ENCODE data around the gene OR2J1. TPM values are rescaled to one million over a fixed set of nuclear protein-coding genes. Genes with fewer than 3 reads are reported as not detected.
"Not testable (repeated sequence)": the region's sequence is repeated elsewhere in the genome, so short reads cannot be mapped to it uniquely, and the experiment has no call there.

Gene OR2J1
- total RNA-seq = not detected
- long read RNA-seq = 0 reads

DNA sequence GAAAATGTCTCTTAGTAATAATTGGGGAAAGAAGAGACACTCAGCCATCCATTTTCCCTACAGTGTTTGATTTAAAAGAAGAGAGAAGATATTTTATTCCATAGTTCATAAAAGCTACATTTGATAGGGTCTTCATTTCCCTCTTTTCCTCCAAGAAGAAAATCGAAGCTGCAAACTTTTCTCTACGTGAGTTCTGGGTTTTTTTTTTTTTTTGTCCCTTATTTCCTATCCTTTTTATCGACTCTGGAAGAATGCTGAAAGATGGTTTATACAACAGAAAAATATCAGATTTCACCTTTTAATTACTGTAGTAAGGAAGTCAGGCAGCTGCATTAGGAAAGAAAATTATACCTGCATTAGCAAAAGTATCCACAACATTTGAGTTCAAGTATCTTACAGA, at the start of gene OR2J1:
OR2J1 (plus strand) TSS at position 301 of the 400 bp plus-strand sequence. CDS start 1,453 bp downstream, outside the sequence.
- intact Hi-C loops (cut with DNase I) = no loop called here
- no peak for DNase-seq
- no peak for ATAC-seq

DNA sequence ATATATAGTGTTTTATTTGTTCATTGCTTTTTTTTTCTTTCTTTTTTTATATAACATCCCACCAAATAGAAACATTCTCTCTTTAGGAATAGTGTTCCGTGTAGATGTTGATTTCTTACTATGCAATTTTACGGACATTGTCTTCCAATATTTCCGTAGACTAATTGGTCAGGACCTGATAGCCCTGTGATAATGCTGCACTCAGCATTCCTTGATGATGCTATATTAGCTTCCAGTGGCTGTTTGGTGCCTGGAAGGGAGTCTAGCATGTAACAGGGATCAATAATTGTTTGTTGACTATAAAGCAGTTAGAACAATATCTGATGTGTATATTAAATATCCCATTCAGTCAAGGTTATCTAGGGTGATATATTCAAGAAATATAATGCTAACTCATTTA, 47.6 kb upstream of the OR2J1 start:
- ATAC-seq (no peak), DNase-seq (no peak)
- intact Hi-C loops (cut with DNase I) = no loop called here

DNA sequence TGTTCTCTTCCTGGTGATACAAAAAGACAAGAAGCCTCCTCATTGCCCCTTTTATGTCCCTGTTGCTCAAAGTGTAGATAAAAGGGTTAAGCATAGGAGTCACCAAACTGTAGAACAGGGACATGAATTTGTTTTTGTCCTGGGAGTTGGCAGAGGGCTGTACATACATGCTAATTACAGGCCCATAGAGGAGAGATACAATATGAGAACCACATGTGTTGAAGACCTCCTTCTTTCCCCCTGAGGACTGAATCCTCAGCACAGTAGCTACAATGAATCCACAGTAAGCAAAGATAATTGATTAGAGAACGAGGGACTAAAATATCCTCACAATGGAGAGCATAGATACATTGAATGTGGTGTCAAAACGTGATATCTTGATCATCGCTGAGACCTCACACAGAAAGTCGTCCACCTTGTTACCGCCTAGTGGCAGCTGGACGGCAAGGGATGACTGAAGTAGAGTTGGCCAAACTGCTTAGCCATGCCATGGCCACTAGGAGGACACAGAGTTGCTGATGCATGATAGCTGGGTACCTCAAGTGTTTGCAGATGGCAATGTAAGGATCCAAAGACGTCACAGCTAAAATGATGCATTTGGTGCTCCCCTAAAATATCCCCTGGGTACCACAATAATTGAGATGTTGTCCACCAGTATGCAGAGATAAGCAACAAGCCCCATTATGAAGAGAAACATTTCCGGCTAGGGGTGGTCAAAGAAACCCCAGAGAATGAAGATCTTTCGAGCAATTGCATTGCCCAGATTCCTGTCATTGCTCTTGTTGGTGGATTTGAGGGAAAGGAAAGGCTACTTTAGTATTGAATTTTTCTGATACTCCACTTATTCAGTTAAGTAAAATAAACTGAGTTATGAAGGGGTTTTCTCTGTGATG, 27.2 kb upstream of the OR2J1 start:
- ATAC-seq (no peak), DNase-seq (no peak)
- intact Hi-C loops (cut with DNase I) = no loop called here

DNA sequence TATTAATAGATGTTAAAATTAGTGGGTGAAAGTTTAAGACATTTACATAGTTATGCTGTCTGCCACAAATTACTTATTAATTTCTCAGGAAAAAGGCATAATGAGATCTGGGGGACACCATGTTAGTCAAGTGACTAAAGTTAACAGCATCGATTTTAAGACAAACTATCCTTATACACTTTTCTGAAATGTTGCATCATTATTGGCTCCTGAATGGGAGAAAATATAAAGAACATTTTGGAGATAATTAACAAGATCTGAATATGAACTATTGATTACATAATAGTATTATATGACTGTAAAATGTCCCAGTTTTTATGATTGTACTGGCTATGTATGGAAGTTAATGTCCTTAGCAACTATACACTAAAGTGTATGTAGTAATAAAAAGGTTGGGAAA, 20.1 kb upstream of the OR2J1 start:
- no peak for DNase-seq
- intact Hi-C loops (cut with DNase I) = no loop called here
- ATAC-seq = no peak

DNA sequence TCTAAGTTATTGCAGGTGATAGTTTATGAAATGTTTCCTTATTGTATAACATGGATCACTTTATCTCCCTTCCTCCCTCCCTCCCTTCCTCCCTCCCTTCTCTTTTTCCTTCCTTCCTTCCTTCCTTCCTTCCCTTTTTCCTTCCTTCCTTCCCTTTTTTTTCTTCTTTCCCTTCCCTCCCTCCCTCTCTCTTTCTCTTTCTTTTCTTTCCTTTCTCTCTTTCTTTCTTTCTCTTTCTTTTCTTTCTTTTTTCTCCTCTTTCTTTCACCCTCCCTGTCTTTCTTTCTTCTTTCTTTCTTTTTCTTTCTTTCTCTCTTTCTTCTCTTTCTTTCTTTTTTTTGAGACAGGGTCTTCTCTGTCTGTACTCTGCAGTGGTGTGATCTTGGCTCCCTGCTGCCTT, 18.0 kb upstream of the OR2J1 start:
- DNase-seq (no peak), ATAC-seq (no peak)
- intact Hi-C loops (cut with DNase I) = no loop called here

DNA sequence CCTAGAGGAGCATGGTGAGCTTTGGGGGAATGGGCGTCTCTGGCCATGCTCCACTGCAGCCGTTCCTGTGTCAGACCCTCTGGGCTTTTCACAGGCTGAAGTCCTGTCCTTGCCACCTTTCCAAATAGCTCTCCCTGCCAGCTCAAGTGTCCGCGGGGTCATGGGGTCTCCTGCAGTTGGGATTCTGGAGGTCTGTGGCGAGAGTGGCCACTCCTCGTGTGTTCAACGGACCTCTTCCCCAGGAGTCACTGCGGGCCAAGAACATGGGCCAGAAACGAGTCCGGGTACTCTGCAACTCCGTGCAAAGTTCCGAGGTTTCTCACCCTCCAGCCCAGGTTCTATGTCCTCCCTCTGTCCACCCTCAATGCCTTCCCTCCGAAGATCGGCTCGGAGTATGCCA, 16.8 kb upstream of the OR2J1 start:
- no peak for DNase-seq
- ATAC-seq = no peak
- intact Hi-C loops (cut with DNase I) = no loop called here

DNA sequence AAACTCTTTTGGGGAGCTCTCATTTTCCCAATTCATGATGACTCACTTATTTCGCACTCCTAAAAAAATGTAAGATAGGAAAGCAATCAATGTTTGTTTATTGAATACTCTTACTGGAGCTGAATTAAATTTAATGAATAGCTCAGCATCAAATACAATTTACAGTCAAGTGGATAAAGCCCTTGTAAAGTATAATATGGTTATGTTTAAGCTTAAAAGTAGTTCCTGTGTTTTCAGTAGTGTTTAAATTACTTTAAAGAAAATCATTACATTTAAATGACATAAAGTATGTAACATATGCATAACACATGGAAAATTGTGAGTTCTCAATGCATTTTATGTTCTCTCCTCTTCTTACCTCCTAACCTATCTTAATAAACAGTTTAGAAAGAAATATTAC, 12.1 kb upstream of the OR2J1 start, which contains the start of gene OR2B3:
OR2B3 (minus strand) TSS at position 101 of the 400 bp plus-strand sequence; CDS start at position 36, 65 bp downstream.
- intact Hi-C loops (cut with DNase I) = no loop called here

DNA sequence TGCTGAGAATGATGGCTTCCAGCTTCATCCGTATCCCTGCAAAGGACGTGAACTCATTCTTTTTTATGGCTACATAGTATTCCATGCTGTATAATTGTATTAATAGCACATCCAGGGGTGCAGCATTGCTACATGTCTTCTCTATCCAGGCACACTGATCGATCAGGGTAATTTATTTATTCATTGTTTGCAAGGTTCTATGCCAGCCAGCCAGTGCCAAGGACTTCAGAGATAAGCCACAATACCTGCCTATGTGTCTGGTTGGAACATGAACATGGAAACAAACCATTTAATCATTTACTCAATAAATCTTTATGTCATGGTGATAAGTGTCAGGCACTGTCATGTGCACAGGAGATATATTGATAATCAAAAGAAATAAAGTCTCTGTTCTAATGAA, 6.3 kb upstream of the OR2J1 start:
- ATAC-seq = no peak
- intact Hi-C loops (cut with DNase I) = no loop called here
- DNase-seq = no peak

More for the DNA sequence above, 12.1 kb upstream of the OR2J1 start, which contains the start of gene OR2B3:
- DNase-seq (no peak), ATAC-seq (no peak)

DNA sequence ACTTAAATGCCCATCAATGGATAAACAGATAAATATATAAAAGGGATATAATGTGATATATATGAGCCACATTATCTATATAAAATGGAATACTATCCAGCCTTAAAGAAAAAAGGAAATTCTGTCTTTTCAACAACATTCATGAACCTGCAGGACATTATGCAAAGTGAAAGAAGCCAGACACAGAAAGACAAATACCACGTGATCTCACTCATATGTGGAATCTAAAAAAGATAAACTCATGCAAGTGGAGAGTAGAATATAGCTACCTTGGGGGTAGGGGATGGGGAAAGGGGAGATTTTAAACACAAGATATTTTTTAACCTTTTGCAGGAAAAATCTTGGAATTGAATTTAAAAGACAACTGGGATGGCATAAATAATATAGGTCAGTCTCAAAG, 1.5 kb upstream of the OR2J1 start:
- ATAC-seq (no peak), DNase-seq (no peak)
- intact Hi-C loops (cut with DNase I) = no loop called here

DNA sequence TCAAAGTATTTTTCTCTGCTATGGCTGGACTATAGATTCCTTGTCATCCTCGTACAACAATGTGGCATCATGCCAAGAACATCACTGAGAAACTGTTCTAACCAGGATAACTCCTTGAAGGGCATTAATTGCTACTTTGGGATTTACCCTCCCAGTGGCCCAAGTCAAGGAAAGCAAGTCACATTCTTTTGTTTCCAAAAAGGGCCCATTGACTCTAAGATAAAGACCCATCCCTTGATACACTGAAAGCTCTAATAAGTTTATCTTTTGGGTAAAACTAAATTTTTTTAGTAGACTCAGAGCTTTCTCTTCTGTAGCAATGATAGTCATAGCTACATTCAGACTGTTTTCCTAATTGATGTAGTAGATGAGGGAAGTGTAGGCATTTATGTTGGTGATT, 8.5 kb downstream of the OR2J1 start, which contains the start of gene OR2J3:
OR2J3 (plus strand) TSS at position 301 of the 400 bp plus-strand sequence. CDS start 3,833 bp downstream, outside the sequence.
- ATAC-seq (no peak), DNase-seq (no peak)
- intact Hi-C loops (cut with DNase I) = no loop called here

DNA sequence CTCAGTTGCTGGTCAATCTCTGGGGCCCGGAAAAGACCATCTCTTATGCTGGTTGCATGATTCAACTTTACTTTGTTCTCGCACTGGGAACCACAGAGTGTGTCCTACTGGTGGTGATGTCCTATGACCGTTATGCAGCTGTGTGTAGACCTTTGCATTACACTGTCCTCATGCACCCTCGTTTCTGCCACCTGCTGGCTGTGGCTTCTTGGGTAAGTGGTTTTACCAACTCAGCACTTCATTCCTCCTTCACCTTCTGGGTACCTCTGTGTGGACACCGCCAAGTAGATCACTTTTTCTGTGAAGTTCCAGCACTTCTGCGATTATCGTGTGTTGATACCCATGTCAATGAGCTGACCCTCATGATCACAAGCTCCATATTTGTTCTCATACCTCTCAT, 12.8 kb downstream of the OR2J1 start:
- intact Hi-C loops (cut with DNase I) = no loop called here
- no peak for DNase-seq
- ATAC-seq = no peak

DNA sequence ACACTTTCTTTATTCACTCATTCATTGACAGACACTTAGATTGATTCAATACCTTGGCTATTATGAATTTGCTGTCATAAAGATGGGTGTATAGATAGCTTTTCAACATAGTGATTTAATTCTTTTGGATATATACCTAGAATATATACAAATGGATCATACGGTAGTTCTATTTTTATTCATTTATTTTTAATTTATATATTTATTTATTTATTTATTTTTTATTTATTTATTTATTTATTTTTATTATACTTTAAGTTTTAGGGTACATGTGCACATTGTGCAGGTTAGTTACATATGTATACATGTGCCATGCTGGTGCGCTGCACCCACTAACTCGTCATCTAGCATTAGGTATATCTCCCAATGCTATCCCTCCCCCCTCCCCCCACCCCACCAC, 15.7 kb downstream of the OR2J1 start:
- DNase-seq; ATAC-seq; intact Hi-C loops (cut with DNase I): not testable (repeated sequence)

DNA sequence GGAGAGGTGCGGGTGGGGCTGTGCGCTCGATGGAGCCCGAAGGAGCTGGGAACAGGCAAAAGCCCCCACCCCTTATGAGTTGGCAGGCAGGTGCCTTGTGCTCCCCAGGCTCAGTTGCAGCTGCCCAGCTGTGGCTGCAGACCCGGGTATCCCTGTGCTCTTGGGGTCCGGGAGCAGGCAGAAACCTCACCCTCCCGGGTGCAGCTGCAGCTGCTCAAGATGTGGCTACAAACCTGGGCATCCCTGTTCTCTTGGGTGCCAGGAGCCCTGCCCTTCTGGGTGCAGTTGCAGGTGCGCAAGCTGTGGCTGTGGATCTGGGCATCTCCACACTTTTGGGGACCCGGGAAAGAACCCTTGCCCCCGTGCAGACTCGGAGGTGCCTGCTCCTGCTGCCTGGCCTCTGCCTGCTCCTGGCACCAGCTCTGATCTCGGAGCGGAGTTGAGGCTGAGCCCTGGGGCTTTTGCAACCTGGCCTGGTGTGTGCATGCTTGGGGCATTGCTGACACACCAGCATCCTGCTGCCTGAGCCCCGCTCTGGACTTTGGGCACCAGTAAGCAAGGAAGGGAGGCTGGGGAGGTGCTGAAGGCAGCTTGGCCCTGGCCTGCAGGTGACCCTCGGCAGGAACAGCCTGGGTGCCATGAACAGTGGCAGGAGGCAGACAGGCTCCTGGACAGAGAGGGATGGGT, 30.2 kb downstream of the OR2J1 start:
- DNase-seq = no peak
- intact Hi-C loops (cut with DNase I) = no loop called here
- no peak for ATAC-seq

DNA sequence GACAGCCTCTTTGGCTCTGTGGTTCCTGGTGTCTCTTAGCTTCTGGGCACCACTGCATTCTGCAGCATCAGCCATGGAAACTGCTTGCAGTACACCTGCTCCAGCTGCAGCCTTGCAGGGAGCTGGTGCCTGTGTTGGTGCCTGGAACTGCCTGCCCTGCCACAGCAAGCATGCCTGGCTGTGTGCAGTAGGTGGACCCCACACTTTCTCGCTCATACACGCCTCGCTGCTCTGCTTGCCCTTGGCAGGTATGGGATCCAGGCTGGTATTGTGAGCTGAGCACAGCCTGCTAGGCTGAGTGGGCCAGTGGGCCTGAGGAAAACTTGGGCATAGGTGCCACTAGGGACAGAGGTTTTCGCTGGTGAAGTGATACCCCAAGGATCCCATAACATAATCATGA, 31.4 kb downstream of the OR2J1 start:
- no peak for ATAC-seq
- DNase-seq = no peak
- intact Hi-C loops (cut with DNase I) = no loop called here

DNA sequence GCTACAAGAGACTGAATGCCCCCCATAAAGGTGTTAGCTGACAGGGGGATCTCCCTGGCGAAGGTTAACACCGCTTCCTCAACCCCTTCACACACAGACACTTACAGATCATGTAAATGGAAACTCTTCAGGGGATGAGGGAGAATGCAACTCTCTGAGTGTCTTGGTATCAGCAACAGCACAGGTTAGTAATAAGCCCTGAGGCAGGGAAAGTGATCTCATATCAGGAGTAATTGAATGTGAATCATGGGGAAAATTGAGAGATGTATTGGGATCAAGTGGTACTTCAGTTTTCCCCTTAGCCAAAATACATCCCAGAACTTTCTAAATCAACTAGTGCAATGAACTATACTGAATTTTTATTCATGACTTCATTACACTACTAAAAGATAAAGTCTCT, 32.4 kb downstream of the OR2J1 start:
- DNase-seq = no peak
- no peak for ATAC-seq
- intact Hi-C loops (cut with DNase I) = no loop called here

DNA sequence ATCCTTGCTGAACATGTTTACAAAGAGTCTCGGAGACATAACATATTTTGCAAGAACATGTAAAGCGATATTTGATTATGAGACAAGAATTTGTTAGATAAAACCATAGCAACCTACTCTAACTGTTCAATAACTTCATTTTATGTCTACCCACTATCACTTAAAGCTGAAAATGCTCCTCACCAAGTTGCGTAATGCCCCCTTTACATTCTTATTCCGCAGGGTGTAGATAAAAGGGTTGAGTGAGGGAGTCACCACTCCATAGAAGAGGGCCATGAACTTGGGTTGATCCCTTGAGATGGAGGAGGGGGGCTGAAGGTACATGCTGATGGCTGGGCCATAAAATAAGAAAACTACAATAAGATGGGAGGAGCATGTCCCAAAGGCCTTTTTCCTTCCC, 38.4 kb downstream of the OR2J1 start:
- no peak for ATAC-seq
- DNase-seq = no peak
- intact Hi-C loops (cut with DNase I) = no loop called here

DNA sequence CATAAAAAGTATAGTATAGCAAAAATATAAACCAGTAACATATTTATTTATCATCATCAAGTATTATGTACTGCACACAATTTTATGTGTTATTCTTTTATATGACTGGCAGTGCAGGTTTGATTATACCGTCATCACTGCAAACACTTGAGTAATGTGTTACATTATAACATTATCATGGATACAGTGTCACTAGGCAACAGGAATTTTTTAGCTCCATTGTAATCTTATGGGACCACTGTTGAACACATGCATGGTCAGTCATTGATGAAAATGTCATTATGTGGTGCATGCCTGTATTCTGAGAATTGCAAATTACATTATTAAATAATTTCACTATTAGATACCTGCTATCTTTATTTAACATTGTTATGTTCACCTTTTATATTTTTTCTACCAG, 42.3 kb downstream of the OR2J1 start:
- ATAC-seq = no peak
- no peak for DNase-seq
- intact Hi-C loops (cut with DNase I) = no loop called here

DNA sequence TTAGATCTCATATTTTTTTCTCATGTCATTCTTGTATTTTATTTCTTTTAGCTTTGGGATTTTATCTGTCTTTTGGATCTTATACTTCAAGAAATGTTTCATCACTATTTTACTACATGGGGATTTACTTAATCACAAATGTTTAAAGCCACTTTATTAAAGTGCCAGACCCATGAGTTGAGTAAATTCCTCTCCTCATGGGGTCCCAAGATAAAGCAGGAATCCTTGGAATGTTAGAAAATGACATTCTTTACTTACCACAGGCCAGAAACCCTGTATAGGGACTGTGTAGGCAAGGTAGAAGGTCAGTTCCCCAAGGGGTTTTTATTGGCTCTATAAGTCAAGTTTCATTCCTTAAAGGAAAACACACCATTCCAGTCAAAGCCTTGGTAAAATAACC, 43.0 kb downstream of the OR2J1 start:
- intact Hi-C loops (cut with DNase I) = no loop called here
- ATAC-seq (no peak), DNase-seq (no peak)

DNA sequence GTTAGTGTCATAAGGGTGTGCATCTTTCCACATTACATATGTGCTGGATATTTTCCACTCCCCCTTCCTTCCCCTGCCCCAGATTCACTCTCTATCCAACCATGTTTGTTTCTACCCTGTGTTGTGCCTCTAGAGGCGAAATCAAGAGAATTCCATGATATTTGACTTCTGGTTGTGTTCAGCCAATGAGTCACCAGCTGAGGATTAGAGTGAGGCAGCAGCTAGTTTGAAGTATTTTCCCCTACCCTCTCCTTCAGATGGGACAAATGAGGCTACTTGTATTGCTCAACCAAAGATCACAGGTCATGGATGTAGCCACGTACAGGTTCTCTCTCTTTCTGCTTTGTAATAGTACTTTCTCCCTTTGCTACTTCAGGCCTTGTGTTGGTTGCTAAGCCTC, 46.9 kb downstream of the OR2J1 start:
- ATAC-seq (no peak), DNase-seq (no peak)
- intact Hi-C loops (cut with DNase I) = no loop called here

DNA sequence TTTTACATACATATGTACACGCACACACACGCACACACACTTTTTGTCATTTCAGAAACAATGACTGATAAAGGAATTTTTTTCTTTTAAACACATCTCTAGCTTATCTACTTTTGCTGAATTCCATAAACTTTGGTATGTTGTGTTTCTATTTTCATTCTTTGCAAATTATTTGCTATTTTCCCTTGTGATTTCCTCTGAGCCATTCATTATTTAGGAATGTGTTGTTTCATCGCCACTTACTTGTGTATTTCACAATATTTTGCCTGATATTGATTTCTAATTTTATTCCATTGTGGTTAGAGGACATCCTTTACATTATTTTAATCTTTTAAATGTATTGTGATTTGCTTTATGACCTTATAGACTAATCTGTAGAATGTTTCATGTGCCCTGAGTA, 47.8 kb downstream of the OR2J1 start:
- no peak for DNase-seq
- intact Hi-C loops (cut with DNase I) = no loop called here
- no peak for ATAC-seq
